K562 (cell line): Measurements from ENCODE around the gene NKAPL. TPM values are rescaled to one million over a fixed set of nuclear protein-coding genes. Genes with fewer than 3 reads are reported as not detected.

Experiments used
- ARNT ChIP-seq, 2 experiments: fragments of 450-650 bp; IDR thresholded peaks; 2 replicates each; pipeline ENCODE4 v1.6.1; 2016; ENCODE audit warnings: mild to moderate bottlenecking in 1 of 2
- ELK1 ChIP-seq: sonication (generic); formaldehyde crosslinking; IDR thresholded peaks from 2 replicates; pipeline ENCODE4 v1.8.1; 2022; ENCODE audit warnings: missing genetic modification reagents
- MAZ ChIP-seq, 2 experiments: fragments of 450-650 bp in 1 of 2; sonication (generic) in 1 of 2; formaldehyde crosslinking; IDR thresholded peaks in 1 of 2; conservative IDR thresholded peaks in 1 of 2; 2 replicates each; pipeline versions ENCODE4 v1.4.0 to v1.5.0; 2020; ENCODE audit warnings: mild to moderate bottlenecking in 1 of 2, missing genetic modification reagents in 1 of 2
- POLR2A ChIP-seq: fragments of 450-650 bp; conservative IDR thresholded peaks from 2 replicates; pipeline ENCODE4 v1.6.1; 2016
- RAD21 ChIP-seq, 2 experiments: fragments of 250-450 bp in 1 of 2; fragments of 450-650 bp in 1 of 2; sonication (Bioruptor Pico) in 1 of 2; formaldehyde crosslinking in 1 of 2; IDR thresholded peaks in 1 of 2; conservative IDR thresholded peaks in 1 of 2; 2 replicates each; pipeline versions ENCODE4 v1.4.0 to v1.8.0; 2020 to 2022; ENCODE audit warnings: mild to moderate bottlenecking in 2 of 2, moderate library complexity in 1 of 2
- ZNF282 ChIP-seq: sonication (generic); formaldehyde crosslinking; IDR thresholded peaks from 2 replicates; pipeline ENCODE4 v1.8.1; 2023; ENCODE audit warnings: missing genetic modification reagents
- ZNF609 ChIP-seq: sonication (generic); formaldehyde crosslinking; IDR thresholded peaks from 2 replicates; pipeline ENCODE4 v1.8.1; 2023; ENCODE audit warnings: missing genetic modification reagents, mild to moderate bottlenecking, borderline replicate concordance
- polyA plus RNA-seq, 8 experiments: library from polyadenylated mRNA; depleted of rRNA in 4 of 8; stranded (reverse) in 5 of 8; unstranded in 3 of 8; fragments of >200 nt; fragmentation: Nextera tagmentation in 2 of 8; fragmentation: Illumina TruSeq in 1 of 8; extraction: Ambion mirVana in 2 of 8; extraction: Trizol in 1 of 8; gene quantifications; 2 replicates each; pipeline versions ENCODE4 v1.2.1 to v1.2.3, GENCODE V29; 2011 to 2014; ENCODE audit warnings: inconsistent platforms in 1 of 8, missing spikeins in 1 of 8
- total RNA-seq, 7 experiments: library from RNA; depleted of rRNA in 6 of 7; stranded (reverse); fragments of >200 nt in 6 of 7; fragmentation: Illumina TruSeq in 2 of 7; extraction: Trizol in 2 of 7; gene quantifications; 2 replicates each; pipeline versions ENCODE4 v1.2.1 to v1.2.3, GENCODE V29; 2011 to 2021; ENCODE audit warnings: low replicate concordance in 1 of 7
- TF ChIP-seq, protein P1 (sequence below): fragments of 150-350 bp; conservative IDR thresholded peaks from 2 replicates; pipeline ENCODE4 v1.6.1; 2014; ENCODE audit warnings: low read length
- TF ChIP-seq, protein P2 (sequence below): fragments of 450-650 bp; formaldehyde crosslinking; IDR thresholded peaks from 2 replicates; pipeline ENCODE4 v1.4.0; 2020; ENCODE audit warnings: mild to moderate bottlenecking, moderate library complexity
- TF ChIP-seq, protein P3 (sequence below): sonication (generic); formaldehyde crosslinking; IDR thresholded peaks from 2 replicates; pipeline ENCODE4 v1.8.0; 2022; ENCODE audit warnings: missing genetic modification reagents, mild to moderate bottlenecking, borderline replicate concordance
- TF ChIP-seq, protein P4 (sequence below): sonication (generic); IDR thresholded peaks from 2 replicates; pipeline ENCODE4 v1.6.1; 2016

NKAPL gene
- total and polyA plus RNA-seq, 9 of the 15 experiments (the other 6 are each of a cell fraction or from before 2014, with no cell fraction given), result not detected

- TF ChIP-seq, protein P1, sequence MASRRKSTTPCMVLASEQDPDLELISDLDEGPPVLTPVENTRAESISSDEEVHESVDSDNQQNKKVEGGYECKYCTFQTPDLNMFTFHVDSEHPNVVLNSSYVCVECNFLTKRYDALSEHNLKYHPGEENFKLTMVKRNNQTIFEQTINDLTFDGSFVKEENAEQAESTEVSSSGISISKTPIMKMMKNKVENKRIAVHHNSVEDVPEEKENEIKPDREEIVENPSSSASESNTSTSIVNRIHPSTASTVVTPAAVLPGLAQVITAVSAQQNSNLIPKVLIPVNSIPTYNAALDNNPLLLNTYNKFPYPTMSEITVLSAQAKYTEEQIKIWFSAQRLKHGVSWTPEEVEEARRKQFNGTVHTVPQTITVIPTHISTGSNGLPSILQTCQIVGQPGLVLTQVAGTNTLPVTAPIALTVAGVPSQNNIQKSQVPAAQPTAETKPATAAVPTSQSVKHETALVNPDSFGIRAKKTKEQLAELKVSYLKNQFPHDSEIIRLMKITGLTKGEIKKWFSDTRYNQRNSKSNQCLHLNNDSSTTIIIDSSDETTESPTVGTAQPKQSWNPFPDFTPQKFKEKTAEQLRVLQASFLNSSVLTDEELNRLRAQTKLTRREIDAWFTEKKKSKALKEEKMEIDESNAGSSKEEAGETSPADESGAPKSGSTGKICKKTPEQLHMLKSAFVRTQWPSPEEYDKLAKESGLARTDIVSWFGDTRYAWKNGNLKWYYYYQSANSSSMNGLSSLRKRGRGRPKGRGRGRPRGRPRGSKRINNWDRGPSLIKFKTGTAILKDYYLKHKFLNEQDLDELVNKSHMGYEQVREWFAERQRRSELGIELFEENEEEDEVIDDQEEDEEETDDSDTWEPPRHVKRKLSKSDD, result no peak
- TF ChIP-seq POLR2A (peak; percentile 99), MAZ (CRISPR knock-in tag; conservative IDR thresholded peaks at IDR 0.05 in 1 of 2, IDR thresholded peaks at IDR 0.05 in 1 of 2) (peak in 1 of 2 experiments; percentile 30; a peak in 1 of 4 replicates), ZNF282 (CRISPR knock-in tag) (no peak), ARNT (IDR thresholded peaks at IDR 0.05) (0 out of 4 replicates have a peak, but pooled peaks of 1 of the 2 experiments have one; percentile 8), RAD21 (CRISPR knock-in tag; conservative IDR thresholded peaks at IDR 0.05 in 1 of 2, IDR thresholded peaks at IDR 0.05 in 1 of 2) (no peak; a peak in 1 of 4 replicates), ELK1 (CRISPR knock-in tag) (no peak), ZNF609 (CRISPR knock-in tag) (no peak)
- TF ChIP-seq, protein P2, sequence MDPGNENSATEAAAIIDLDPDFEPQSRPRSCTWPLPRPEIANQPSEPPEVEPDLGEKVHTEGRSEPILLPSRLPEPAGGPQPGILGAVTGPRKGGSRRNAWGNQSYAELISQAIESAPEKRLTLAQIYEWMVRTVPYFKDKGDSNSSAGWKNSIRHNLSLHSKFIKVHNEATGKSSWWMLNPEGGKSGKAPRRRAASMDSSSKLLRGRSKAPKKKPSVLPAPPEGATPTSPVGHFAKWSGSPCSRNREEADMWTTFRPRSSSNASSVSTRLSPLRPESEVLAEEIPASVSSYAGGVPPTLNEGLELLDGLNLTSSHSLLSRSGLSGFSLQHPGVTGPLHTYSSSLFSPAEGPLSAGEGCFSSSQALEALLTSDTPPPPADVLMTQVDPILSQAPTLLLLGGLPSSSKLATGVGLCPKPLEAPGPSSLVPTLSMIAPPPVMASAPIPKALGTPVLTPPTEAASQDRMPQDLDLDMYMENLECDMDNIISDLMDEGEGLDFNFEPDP (CRISPR knock-in tag), result peak; percentile 85; the same call in 1 of the 2 replicates
- TF ChIP-seq, protein P3, sequence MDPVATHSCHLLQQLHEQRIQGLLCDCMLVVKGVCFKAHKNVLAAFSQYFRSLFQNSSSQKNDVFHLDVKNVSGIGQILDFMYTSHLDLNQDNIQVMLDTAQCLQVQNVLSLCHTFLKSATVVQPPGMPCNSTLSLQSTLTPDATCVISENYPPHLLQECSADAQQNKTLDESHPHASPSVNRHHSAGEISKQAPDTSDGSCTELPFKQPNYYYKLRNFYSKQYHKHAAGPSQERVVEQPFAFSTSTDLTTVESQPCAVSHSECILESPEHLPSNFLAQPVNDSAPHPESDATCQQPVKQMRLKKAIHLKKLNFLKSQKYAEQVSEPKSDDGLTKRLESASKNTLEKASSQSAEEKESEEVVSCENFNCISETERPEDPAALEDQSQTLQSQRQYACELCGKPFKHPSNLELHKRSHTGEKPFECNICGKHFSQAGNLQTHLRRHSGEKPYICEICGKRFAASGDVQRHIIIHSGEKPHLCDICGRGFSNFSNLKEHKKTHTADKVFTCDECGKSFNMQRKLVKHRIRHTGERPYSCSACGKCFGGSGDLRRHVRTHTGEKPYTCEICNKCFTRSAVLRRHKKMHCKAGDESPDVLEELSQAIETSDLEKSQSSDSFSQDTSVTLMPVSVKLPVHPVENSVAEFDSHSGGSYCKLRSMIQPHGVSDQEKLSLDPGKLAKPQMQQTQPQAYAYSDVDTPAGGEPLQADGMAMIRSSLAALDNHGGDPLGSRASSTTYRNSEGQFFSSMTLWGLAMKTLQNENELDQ (CRISPR knock-in tag), result no peak
- TF ChIP-seq, protein P4, sequence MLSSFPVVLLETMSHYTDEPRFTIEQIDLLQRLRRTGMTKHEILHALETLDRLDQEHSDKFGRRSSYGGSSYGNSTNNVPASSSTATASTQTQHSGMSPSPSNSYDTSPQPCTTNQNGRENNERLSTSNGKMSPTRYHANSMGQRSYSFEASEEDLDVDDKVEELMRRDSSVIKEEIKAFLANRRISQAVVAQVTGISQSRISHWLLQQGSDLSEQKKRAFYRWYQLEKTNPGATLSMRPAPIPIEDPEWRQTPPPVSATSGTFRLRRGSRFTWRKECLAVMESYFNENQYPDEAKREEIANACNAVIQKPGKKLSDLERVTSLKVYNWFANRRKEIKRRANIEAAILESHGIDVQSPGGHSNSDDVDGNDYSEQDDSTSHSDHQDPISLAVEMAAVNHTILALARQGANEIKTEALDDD, result peak; percentile 93
These were observed 38.6 kb upstream of the NKAPL start (continued) for GRCh38 chr6:28220257-28221133.
